ENCODE data around the gene LRRC17.
"Not testable (repeated sequence)": the region's sequence is repeated elsewhere in the genome, so short reads cannot be mapped to it uniquely, and the experiment has no call there.

Gene LRRC17

GRCh38 chr7:102942181-102942866, 29.5 kb downstream of the LRRC17 start:
- DNase-seq (ENCODE audit: low read depth), result no peak

- DNase-seq (ENCODE audit: low read depth), result no peak
These were observed 30.1 kb downstream of the LRRC17 start for GRCh38 chr7:102942868-102943267.

GRCh38 chr7:102943423-102944169, 30.8 kb downstream of the LRRC17 start:
- DNase-seq (ENCODE audit: low read depth), result no peak

- DNase-seq (ENCODE audit: low read depth), result no peak
These were observed 31.4 kb downstream of the LRRC17 start for GRCh38 chr7:102944241-102944640.

GRCh38 chr7:102951839-102952238, 39.0 kb downstream of the LRRC17 start:
- DNase-seq (ENCODE audit: low read depth), result no peak

- no peak for DNase-seq (ENCODE audit: low read depth)
These were observed 40.6 kb downstream of the LRRC17 start for GRCh38 chr7:102953406-102953805.

- DNase-seq (ENCODE audit: low read depth), result not testable (repeated sequence)
These were observed 41.6 kb downstream of the LRRC17 start for GRCh38 chr7:102954359-102954758.

- not testable (repeated sequence) for DNase-seq (ENCODE audit: low read depth)
These were observed 45.2 kb downstream of the LRRC17 start for GRCh38 chr7:102958004-102958403.

GRCh38 chr7:102961993-102962392, 49.2 kb downstream of the LRRC17 start:
- DNase-seq (ENCODE audit: low read depth), result not testable (repeated sequence)

GRCh38 chr7:102966465-102966864, 53.7 kb downstream of the LRRC17 start:
- no peak for DNase-seq (ENCODE audit: low read depth)

- DNase-seq (ENCODE audit: low read depth), result no peak
These were observed 55.0 kb downstream of the LRRC17 start for GRCh38 chr7:102967798-102968197.

GRCh38 chr7:102973096-102973802, 60.4 kb downstream of the LRRC17 start:
- DNase-seq (ENCODE audit: low read depth), result no peak

- DNase-seq (ENCODE audit: low read depth), result no peak
These were observed 61.8 kb downstream of the LRRC17 start for GRCh38 chr7:102974366-102975236.

GRCh38 chr7:102975854-102976253, 63.1 kb downstream of the LRRC17 start:
- no peak for DNase-seq (ENCODE audit: low read depth)

GRCh38 chr7:102976493-102976892, 63.7 kb downstream of the LRRC17 start:
- no peak for DNase-seq (ENCODE audit: low read depth)

- DNase-seq (ENCODE audit: low read depth), result not testable (repeated sequence)
These were observed 64.8 kb downstream of the LRRC17 start for GRCh38 chr7:102977586-102977985.

GRCh38 chr7:102978284-102978683, 65.5 kb downstream of the LRRC17 start:
- no peak for DNase-seq (ENCODE audit: low read depth)

GRCh38 chr7:102979670-102980069, 66.9 kb downstream of the LRRC17 start:
- no peak for DNase-seq (ENCODE audit: low read depth)

GRCh38 chr7:102981451-102981850, 68.7 kb downstream of the LRRC17 start:
- DNase-seq (ENCODE audit: low read depth), result no peak

- DNase-seq (ENCODE audit: low read depth), result no peak
These were observed 69.4 kb downstream of the LRRC17 start for GRCh38 chr7:102982235-102982634.

- DNase-seq (ENCODE audit: low read depth), result no peak
These were observed 70.8 kb downstream of the LRRC17 start for GRCh38 chr7:102983602-102984001.

All from stimulated activated CD8-positive, alpha-beta memory T cell treated with anti-CD3 and anti-CD28 coated beads, Interleukin-15, amount 100 ng/mL, for 1 hour (primary cell).